HK-2 (cell line): ENCODE results near the gene PLCB1.

Experiments
- DNase-seq: peaks from one replicate; pipeline ENCODE4 v3.0.0-alpha.2; 2018; ENCODE audit not compliant: unreplicated experiment

PLCB1 gene

DNA sequence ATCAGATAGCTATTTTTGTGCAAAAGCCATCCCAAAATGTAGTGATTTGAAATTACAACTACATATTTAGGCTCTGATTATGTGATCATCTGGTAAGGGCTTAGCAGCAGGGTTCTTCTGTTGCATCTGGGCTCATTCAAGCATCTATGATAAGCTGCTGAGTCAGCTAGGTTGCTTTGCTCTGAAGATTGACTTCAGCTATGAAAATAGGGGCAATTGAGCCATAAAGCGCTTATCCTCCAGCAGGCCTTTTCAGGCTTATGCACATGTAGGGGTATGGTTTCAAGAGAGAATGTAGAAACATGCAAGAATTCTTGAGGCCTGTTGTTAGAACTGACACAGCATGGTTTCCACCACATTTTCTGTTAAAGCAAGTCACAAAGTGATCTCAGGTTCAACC, 114.1 kb downstream of the PLCB1 start:
- DNase-seq: no peak

DNA sequence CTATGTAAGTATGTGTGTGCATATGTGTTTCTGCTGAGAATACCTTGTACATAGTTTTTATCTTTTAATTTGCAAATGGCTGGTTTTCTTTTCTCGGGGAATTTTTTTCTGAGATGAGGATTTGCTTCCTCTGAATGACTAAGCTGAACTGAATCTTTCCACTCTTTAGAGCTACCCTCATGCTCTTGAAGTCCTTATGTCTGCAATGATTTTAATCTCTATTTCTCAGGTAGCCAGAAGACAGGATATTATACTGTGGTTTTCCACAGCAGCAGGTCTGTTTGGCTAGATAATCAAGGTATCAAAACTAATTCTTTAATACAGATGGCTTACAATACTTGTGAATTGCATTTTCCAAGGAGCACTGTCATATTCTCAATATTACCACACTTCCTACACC, 114.7 kb downstream of the PLCB1 start:
- DNase-seq: no peak

DNA sequence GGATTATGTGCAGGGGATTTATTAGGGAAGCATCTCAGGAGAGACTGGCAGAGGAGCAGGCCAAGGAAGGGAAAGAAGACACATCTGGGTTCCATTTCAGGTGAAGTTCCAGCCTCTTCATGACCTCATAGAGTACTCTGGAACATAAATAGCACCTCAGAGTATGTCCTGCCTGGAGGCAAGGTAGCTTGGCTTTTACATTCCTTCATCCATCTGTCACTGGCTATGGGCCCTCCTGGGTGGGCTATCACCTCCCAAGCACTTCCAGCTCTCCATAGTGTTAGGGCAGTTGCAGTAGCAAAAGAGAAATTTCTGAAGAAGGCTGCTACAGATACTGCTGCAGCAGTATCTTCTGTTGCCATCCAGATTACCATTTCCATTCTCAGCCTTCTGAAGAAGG, 116.0 kb downstream of the PLCB1 start:
- DNase-seq: no peak

DNA sequence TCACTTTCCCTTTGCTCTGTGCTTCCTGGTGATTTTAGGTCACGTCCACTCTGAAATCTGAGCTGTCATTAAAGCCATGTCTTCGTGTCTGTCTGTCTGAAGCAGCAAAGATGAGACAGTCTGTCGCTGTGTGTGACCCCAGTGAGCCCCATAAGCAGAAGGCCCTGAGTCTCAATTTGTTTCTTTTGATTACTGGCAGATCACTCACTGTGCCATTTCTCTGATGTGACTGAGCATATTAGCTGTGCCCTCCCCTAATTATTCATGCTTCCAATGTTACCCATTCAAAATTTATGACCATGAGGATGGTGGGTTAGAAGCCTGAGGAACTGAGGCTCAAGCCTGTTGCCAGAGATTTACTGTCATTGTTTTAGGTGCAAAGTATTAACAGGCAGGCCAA, 117.6 kb downstream of the PLCB1 start:
- DNase-seq: no peak

DNA sequence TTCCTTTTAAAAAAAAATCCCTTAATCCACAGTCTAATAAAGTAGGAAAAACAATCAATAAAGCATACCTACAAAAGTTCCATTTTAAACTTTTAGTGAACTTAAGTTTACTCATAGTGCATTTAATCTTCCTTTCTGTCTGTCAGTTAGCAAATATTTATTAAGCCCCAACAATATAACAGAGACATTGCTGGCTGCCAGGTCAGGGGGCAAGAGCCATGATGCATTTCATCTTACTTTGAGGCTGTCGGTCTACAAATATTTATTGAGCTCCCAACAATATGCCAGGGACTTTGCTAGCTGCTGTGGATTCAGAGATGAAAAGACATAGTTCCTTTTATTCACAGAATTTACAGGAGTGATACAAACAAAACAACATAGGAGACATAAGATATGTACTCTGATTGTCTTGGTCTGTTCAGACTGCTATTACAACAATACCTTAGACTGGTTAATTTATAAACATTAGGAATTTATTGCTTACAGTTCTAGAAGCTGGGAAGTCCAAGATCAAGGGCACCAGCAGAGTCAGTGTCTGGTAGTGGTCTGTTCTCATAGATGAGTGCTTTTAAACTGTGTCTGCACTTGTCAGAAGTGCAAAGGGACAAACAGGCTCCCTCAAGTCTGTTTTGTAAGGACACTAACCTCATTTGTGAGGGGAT, 118.6 kb downstream of the PLCB1 start:
- no peak for DNase-seq

DNA sequence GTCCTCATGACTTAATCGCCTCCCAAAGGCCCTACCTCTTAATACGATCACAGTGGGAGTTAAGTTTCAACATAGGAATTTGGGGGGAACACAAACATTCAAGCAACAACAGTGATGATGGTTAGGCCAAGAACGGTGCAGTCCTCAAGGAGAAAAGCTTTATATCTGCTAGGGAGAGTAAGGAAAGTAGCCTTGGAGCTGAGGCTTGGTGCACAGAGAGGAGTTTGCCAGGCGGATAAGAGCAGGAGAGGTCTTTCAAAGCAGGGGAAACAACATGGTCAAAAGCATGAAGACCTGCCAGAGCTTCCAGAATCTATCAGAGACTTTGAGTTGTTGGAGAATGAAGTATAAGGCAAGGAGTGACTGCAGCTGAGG, 119.1 kb downstream of the PLCB1 start:
- no peak for DNase-seq

DNA sequence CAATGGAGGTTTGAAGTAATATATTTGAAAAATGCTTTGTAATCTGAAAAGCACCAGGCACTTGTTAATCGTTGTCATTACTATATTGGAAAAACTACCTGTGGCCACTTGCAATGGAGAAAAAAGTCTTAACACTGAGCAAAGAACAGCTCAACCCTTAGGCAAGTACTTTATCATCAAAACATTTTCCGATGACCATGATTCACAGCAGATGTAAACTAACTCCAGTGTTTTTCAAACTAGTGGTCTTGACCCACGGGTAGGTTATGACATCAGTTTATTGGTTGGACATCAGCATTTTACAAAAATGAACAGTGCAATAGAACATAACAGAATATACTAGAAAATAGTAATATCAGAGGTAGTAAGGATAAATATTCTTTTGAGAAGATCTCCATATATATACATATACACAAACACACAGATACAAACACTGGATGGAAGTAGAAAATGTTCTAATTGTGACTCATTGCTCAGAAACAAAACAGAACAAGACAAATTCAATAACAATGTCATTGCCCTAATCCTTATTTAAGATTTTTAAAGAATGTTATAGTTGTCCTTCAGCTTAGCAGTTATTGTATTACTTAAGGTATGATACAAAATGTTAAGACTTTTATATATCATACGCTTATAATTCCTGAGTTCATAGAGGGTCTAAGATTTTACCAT, 123.0 kb downstream of the PLCB1 start:
- no peak for DNase-seq

DNA sequence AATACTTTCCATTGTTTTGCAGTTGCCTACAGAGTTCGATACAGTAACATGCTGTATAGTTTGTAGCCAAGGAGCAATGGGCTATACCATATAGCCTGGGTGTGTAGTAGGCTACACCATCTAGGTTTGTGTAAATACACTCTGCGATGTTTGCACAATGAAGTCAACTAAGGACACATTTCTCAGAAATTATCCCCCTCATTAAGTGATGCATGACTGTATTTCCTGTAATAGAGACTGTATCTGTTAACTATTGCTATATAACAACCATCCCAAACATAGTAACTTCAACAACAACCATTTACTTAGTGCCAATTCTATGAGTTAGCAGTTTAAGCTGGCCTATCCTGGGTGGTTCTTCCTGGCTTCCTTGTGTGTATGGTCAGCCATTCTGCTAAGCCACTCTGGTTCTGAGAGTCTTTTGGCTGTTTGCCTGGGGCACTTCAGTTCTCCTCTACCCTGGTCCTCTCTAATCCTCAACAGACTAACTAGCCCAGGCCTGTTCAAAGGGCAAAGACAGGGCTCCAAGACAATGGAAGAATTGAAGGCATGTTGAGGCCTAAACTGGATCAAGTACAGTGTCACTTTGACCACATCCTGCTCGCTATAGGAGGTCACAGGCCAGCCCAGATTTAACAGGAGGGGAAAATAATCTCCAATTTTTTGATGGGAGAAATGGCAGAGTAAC, 124.0 kb downstream of the PLCB1 start:
- no peak for DNase-seq

DNA sequence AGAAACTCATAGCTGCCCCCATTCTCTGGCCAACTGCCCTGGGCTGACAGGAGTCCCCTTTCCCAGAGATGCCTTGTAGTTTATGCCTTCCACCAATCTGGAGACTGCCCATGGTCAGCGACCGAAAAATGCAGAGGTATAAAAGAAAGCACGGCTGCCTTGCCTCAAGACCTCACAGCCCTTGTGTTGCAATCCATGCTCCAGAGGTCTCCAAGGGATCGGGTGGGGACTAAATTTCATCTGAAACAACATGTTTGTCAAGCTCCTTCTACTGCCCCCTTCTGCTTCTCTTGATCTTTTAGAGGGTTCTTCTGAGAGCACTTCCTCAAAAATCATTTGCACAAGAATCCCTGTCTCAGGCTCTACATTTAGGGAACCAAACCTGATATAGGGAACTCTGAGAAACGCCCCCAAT, 128.8 kb downstream of the PLCB1 start:
- DNase-seq: no peak

DNA sequence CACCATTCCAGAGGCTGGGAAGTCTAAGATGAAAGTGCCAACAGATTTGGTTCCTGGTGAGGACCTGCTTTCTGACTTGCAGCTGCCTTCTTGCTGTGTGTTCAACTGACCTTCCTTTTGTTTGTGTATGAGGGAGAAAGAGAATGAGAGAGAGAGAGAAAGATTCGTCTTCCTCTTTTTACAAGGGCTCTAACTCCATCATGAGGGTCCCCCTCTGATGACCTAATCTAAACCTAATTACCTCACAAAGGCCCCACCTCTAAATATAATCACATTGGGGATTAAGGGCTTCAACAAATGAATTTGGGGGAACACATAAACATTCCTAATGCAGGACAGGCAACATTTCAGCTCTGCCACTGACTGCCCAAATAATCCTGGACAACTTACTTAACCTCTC, 130.7 kb downstream of the PLCB1 start:
- DNase-seq: no peak

DNA sequence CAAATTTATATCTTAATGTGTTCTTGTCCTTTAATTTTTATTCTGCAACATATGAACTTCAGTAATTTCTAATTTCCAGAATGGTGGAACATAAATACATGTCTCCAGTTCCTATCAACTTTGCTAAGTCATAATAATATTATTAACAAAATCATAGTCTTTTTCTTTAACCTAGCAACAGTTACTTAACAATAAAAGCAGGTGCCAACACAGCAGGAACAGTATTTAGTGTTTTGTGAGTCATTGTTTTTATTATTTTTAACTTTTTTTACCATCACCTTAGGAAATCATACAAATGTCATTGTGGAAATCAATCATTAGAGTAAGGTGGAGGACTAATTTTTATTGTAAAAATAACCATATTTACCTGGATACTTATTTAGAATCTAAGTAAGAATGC, 133.5 kb downstream of the PLCB1 start:
- no peak for DNase-seq

DNA sequence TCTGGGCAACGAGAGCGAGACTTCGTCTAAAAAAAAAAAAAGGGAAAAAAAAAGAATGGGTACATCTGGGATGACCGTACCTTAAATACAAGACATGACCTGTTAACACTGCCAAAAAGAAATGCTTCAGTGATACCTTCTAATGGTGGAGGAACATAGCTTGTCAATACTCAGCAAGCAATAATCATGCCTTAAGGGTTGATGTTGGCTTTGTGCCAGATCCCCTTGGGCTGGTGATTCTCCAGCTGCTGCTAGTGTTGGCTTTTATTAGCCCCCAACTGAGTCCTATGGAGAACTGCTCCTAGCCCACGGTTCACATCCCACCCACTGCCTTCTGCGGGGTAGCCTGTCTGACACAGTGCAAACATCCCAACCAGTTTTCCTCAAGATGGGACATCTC, 134.9 kb downstream of the PLCB1 start:
- no peak for DNase-seq

DNA sequence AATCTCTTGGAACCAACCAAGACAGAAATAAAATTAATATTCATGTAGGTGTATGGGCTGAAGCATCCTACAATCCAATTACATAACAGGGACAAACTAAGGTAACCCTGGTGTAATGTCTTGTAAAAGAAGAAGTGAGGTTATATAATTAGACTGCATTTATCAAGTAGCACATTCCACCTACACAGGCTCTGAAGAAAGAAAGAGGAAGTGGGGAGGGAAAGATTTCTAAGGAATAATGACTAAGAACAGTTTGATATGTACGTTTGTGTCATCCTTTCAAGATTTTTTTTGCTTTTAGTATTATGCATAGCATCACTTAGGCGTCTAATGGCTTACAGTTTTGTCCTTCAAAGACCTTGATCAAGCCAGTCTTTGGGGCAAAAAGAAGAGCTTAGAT, 139.7 kb downstream of the PLCB1 start:
- no peak for DNase-seq

DNA sequence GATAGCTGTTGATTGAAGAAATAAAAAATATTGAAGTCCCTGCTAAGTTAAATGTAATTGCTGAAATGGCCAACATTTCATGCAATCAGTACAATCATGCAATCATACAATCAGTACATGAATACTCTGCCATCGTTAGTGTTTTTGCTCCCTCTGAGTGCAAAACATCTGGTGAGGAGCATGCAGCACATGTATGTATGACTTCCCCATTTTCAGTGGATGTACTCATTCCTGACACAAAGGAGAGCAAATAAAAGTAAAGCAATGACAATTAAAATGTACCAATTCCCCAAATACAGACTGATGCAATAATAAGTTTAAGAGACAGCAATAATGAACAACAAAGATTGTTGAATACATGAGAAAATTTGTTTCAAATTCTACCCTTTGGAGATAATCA, 140.7 kb downstream of the PLCB1 start:
- DNase-seq: no peak

DNA sequence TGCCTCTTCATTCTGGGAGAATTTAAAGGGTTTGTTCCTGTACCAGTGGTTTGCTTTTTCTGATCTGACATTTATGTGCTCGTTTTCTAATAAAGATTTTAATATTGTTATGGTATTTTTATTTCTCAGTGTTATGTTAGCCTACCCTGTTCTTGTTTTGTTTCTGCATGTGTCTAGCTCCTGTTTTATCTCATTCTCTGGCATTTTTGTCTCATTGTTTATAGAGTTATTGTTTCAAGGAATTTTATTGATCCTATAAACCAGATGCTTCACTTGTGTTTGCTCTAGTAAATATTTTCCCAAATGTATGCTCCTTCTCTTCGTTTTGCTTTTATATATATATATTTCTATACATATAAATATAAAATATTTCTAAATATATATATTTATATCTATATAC, 152.8 kb downstream of the PLCB1 start:
- DNase-seq: no peak

DNA sequence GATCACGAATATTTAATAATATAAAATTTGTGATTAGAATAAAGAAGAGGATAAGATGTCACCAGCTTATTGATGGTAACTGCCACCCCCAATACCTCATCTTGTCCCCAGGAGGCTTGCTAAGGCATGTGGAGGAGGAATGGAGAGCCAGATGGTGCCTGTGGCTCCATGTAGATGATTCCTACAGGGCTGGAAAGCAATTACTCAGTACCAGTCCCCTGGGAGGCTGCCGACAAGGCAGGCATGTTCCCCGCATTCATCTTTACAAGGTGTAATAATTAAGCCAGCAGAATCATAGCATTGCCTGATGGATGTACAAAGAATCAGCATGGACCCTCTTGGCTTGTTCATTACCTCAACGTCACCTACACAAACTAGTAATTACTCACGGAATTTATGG, 155.3 kb downstream of the PLCB1 start:
- DNase-seq: no peak

DNA sequence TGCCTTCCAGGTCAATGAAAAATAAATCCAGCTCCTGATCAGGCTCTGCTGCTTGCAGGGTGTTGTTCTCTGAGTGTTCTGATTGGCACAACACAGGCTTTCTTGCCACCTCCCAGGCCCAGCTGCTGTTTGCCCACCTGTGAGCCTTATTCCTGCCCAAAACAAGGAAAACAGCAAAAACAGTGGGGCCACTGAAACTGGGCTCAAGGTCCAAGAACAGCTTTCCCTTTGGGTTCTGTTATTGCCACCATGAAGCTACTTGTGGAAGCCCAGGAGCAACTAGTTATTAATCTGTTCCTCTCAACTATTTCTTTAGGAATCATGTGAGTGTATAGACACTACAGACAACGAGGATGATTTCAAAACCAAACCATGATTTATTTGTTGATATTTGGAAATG, 159.1 kb downstream of the PLCB1 start:
- no peak for DNase-seq

DNA sequence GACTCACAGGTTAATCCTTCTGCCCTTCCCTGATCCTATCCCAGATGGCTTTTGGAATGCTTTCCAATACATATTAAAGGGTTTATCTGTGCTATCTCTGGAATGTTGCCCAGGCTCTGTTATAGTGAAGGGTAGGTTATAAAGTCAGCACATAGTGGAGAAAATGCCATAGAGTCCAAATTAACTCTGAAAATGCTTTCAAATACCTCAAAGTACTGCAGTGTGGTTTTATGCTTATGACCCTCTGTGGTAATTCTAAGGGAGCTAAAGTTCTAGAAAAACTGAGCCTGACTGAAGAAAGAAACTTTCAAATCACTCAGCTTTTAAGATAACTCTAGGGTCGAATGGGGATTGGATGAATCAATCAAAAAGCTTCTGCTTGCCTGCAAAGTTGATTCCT, 159.8 kb downstream of the PLCB1 start:
- DNase-seq: no peak

DNA sequence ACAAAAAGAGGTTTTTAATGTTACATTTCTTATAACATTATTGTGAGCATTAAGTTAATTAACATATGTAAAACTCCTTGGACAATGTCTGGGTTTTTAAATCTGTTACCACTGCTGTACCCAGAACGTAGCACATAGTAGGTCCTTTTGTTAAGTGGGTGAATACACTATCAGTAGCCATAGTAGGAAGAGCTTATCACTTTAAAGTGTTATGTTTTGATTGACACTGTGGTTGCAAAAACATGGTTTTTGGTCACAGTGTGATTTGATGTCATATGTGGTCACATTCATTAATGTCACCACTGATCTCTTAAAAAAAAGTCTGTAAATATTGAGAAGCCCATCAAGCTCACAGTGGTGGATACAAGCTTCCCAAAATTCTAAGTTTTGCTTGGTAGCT, 160.7 kb downstream of the PLCB1 start:
- no peak for DNase-seq

DNA sequence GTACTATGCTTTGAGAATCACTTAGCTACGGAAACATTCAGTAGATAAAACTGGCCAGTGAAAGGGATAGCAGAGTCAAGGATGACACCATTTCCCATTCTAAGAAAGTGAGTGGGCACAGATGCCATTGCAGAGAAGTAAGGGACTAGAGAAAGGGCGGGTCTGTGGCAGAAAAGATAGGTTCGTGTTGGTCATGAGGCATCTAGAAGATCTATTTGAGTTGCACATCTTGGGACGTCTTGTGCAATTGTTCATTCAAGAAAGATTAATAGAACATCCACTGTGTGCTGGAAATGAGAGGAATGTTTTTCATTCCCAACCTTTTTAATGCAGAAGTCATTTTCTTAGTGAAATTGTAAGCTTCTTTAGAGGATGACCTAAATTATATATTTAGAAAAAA, 161.7 kb downstream of the PLCB1 start:
- no peak for DNase-seq

DNA sequence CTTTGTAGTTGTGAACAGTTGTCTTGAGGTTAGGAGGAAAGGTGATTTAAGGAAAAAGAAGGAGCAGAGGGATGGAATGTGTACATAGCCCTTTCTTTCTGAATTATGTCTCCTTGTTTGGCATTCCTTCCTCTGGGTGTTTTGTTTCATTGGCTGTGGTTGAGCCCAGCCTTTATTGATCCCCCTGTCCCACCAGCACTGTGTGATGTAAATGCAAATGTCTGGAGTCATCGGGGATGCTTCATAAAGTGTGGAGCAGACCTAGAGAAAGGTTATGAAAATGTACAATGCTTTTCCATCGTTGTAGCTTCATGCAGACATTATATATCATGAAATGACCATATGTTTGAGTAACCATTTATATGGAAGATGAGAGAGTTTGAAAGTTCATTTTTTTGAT, 164.5 kb downstream of the PLCB1 start:
- DNase-seq: no peak

DNA sequence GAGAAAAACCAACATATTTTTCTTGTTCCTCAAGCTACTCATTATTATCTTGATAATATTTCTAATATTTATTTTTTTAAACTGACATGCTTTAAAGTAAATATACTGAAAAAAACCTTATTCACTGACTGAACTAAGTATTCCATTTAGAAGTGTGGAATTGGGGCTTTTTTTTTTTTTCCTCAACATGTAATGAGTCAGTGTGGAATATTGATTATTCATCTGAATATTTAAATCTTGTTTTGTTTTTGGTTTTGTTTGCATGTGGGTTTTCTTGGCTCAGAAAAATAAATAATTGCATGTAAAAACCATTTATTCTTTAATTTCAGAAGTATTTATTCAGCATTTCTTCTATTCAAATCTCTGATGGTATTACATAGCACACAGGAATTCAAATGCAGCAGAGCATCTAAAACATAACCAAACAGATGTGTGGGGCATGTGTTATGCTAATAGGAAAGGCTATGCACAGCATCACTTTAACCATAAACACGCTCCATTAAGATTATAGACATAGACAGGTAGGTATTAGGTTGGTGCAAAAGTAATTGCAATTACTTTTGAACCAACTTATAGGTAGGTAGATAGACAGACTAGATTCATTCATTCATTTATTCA, 166.5 kb downstream of the PLCB1 start:
- DNase-seq: no peak

DNA sequence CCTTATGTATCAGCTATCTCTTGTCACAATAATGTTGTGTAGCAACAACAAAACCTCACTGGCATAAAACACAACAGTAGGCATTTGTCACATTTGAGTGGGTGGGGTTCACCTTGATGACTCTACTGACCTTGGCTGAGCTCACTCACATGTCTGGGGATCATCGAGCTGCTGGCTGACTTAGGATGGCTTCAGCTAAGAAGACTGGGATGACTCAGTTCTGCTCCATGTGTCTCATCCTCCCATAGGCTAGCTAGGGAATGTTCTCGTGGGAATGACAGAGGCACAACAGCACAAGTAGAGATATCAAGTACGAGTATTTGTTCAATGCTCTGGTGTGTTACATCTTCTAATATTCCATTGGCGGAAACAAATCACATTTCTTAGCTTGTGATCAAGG, 167.9 kb downstream of the PLCB1 start:
- no peak for DNase-seq
